ENCODE measurements around the gene C3orf33. TPM values are rescaled to one million over a fixed set of nuclear protein-coding genes. Genes with fewer than 3 reads are reported as not detected.

C3orf33 gene
- total and polyA plus RNA-seq, 2 of the 13 experiments (the other 11 are each of a cell fraction or from before 2014, with no cell fraction given), result 9.2 to 12.6 TPM

- TF ChIP-seq, protein P1, sequence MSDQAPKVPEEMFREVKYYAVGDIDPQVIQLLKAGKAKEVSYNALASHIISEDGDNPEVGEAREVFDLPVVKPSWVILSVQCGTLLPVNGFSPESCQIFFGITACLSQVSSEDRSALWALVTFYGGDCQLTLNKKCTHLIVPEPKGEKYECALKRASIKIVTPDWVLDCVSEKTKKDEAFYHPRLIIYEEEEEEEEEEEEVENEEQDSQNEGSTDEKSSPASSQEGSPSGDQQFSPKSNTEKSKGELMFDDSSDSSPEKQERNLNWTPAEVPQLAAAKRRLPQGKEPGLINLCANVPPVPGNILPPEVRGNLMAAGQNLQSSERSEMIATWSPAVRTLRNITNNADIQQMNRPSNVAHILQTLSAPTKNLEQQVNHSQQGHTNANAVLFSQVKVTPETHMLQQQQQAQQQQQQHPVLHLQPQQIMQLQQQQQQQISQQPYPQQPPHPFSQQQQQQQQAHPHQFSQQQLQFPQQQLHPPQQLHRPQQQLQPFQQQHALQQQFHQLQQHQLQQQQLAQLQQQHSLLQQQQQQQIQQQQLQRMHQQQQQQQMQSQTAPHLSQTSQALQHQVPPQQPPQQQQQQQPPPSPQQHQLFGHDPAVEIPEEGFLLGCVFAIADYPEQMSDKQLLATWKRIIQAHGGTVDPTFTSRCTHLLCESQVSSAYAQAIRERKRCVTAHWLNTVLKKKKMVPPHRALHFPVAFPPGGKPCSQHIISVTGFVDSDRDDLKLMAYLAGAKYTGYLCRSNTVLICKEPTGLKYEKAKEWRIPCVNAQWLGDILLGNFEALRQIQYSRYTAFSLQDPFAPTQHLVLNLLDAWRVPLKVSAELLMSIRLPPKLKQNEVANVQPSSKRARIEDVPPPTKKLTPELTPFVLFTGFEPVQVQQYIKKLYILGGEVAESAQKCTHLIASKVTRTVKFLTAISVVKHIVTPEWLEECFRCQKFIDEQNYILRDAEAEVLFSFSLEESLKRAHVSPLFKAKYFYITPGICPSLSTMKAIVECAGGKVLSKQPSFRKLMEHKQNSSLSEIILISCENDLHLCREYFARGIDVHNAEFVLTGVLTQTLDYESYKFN (CRISPR knock-in tag; conservative IDR thresholded peaks at IDR 0.05), result 0 out of 2 replicates have a peak, but pooled peaks have one; percentile 16
- TF ChIP-seq ZNF75D (CRISPR knock-in tag; IDR thresholded peaks at IDR 0.05; ENCODE audit: borderline replicate concordance) (0 out of 2 replicates have a peak, but pooled peaks have one; percentile 33), SAP130 (CRISPR knock-in tag; IDR thresholded peaks at IDR 0.05; ENCODE audit: low read depth) (peak; percentile 71), ZSCAN21 (CRISPR knock-in tag; IDR thresholded peaks at IDR 0.05; ENCODE audit: borderline replicate concordance) (0 out of 2 replicates have a peak, but pooled peaks have one; percentile 68), CBX1 (IDR thresholded peaks at IDR 0.05; ENCODE audit: low read depth) (no peak), MAF1 (CRISPR knock-in tag; IDR thresholded peaks at IDR 0.05; ENCODE audit: borderline replicate concordance) (no peak), ETV5 (CRISPR knock-in tag; IDR thresholded peaks at IDR 0.05; ENCODE audit: borderline replicate concordance) (peak; percentile 55), GABPA (IDR thresholded peaks at IDR 0.05; ENCODE audit: low read depth, low read length) (no peak), GABPA (CRISPR knock-in tag; IDR thresholded peaks at IDR 0.05; ENCODE audit: low read depth) (peak; percentile 19; the same call in 1 of the 2 replicates), CBFB (CRISPR knock-in tag; IDR thresholded peaks at IDR 0.05) (no peak), RFXAP (CRISPR knock-in tag; IDR thresholded peaks at IDR 0.05; ENCODE audit: borderline replicate concordance) (no peak), POLR2G (IDR thresholded peaks at IDR 0.05; ENCODE audit: low read depth, low read length) (0 out of 2 replicates have a peak, but pooled peaks have one; percentile 32), HNRNPLL (IDR thresholded peaks at IDR 0.05; ENCODE audit: low read depth, low read length, poor library complexity, severe bottlenecking) (peak; percentile 40), RBM39 (IDR thresholded peaks at IDR 0.05; ENCODE audit: low read depth, low read length, poor library complexity, severe bottlenecking) (peak; percentile 46), FOXP4 (CRISPR knock-in tag; IDR thresholded peaks at IDR 0.05) (peak; percentile 54; the same call in 1 of the 2 replicates), ARID2 (CRISPR knock-in tag; IDR thresholded peaks at IDR 0.05; ENCODE audit: borderline replicate concordance) (0 out of 2 replicates have a peak, but pooled peaks have one; percentile 21), ELF3 (CRISPR knock-in tag; IDR thresholded peaks at IDR 0.05) (peak; percentile 40; the same call in 1 of the 2 replicates), ERF (CRISPR knock-in tag; IDR thresholded peaks at IDR 0.05) (no peak), ZBTB7A (CRISPR knock-in tag; IDR thresholded peaks at IDR 0.05) (no peak)
- TF ChIP-seq, protein P2, sequence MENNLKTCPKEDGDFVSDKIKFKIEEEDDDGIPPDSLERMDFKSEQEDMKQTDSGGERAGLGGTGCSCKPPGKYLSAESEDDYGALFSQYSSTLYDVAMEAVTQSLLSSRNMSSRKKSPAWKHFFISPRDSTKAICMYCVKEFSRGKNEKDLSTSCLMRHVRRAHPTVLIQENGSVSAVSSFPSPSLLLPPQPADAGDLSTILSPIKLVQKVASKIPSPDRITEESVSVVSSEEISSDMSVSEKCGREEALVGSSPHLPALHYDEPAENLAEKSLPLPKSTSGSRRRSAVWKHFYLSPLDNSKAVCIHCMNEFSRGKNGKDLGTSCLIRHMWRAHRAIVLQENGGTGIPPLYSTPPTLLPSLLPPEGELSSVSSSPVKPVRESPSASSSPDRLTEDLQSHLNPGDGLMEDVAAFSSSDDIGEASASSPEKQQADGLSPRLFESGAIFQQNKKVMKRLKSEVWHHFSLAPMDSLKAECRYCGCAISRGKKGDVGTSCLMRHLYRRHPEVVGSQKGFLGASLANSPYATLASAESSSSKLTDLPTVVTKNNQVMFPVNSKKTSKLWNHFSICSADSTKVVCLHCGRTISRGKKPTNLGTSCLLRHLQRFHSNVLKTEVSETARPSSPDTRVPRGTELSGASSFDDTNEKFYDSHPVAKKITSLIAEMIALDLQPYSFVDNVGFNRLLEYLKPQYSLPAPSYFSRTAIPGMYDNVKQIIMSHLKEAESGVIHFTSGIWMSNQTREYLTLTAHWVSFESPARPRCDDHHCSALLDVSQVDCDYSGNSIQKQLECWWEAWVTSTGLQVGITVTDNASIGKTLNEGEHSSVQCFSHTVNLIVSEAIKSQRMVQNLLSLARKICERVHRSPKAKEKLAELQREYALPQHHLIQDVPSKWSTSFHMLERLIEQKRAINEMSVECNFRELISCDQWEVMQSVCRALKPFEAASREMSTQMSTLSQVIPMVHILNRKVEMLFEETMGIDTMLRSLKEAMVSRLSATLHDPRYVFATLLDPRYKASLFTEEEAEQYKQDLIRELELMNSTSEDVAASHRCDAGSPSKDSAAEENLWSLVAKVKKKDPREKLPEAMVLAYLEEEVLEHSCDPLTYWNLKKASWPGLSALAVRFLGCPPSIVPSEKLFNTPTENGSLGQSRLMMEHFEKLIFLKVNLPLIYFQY (CRISPR knock-in tag; IDR thresholded peaks at IDR 0.05; ENCODE audit: borderline replicate concordance), result peak; percentile 47; the same call in 1 of the 2 replicates
These were observed 61.3 kb downstream of the C3orf33 start, which contains the start of gene PLCH1 (continued) for GRCh38 chr3:155744626-155745324.

Measured in HepG2 (cell line).